Transverse colon (tissue), 4 donors: ENCODE data around the gene SHISAL1. TPM values are rescaled to one million over a fixed set of nuclear protein-coding genes. Genes with fewer than 3 reads are reported as not detected.

Experiments
- DNase-seq: peaks from one replicate; pipeline ENCODE4 v3.0.0-alpha.2; 2019
- H3K27ac ChIP-seq, 4 donors: fragments of 200-600 bp; sonication (generic); 2 replicates each; pipeline ENCODE4 v1.5.1; 2016 to 2018; ENCODE audit warnings: inconsistent platforms in 4 of 4
- H3K27me3 ChIP-seq: fragments of 200-600 bp; sonication (generic); 2 replicates; pipeline ENCODE4 v1.5.1; 2017; ENCODE audit warnings: inconsistent platforms
- H3K36me3 ChIP-seq, 4 donors: fragments of 200-600 bp; sonication (generic); 2 replicates each; pipeline ENCODE4 v1.5.1; 2017 to 2019; ENCODE audit warnings: inconsistent platforms in 4 of 4
- H3K4me1 ChIP-seq, 4 donors: fragments of 200-600 bp; sonication (generic); 2 replicates each; pipeline ENCODE4 v1.5.1; 2017 to 2020; ENCODE audit warnings: inconsistent platforms in 4 of 4
- H3K4me3 ChIP-seq, 4 donors: fragments of 200-600 bp; sonication (generic); 1 replicate in 1 of 4; 2 replicates in 3 of 4; pipeline versions ENCODE4 v1.5.1 to v1.6.1; 2017 to 2019; ENCODE audit warnings: inconsistent platforms in 4 of 4
- H3K9me3 ChIP-seq, 2 donors: fragments of 200-600 bp; sonication (generic); 2 replicates each; pipeline ENCODE4 v1.5.1; 2017 to 2019; ENCODE audit warnings: inconsistent platforms in 2 of 2
- EP300 ChIP-seq: sonication (generic); formaldehyde crosslinking; IDR thresholded peaks from one replicate; pipeline ENCODE4 v1.6.1; 2017; ENCODE audit warnings: antibody characterized with exemption, low read depth
- POLR2A ChIP-seq: fragments of 450-650 bp; IDR thresholded peaks from one replicate; pipeline ENCODE4 v1.6.1; 2016; ENCODE audit warnings: antibody characterized with exemption, mild to moderate bottlenecking, moderate library complexity
- POLR2AphosphoS5 ChIP-seq, 3 donors: sonication (generic); formaldehyde crosslinking; IDR thresholded peaks; one replicate each; pipeline ENCODE4 v1.6.1; 2016; ENCODE audit warnings: antibody characterized with exemption in 3 of 3
- WGBS, 2 donors: methylation state at CpG; one replicate each; pipeline ENCODE4 v1.1.5; 2018; ENCODE audit warnings: low coverage in 1 of 2; 5-methylcytosine and 5-hydroxymethylcytosine counted together
- in situ Hi-C, 4 donors: fragments of 200-750 bp; cut with MboI; loops; one replicate each; pipeline versions ENCODE4 v1.15.0 to v1.15.1; 2017; ENCODE audit warnings: low sequenced_read_pairs in 3 of 4, low pct_ligation_motif_present in 1 of 4, low pct_unique_long_range_greater_than_20kb in 1 of 4
- intact Hi-C: fragments of 100-400 bp; cut with DNase I; formaldehyde crosslinking; loops from one replicate; pipeline ENCODE4 v1.15.1; 2023; ENCODE audit warnings: low total_unique reads
- total RNA-seq, 4 donors: library from RNA; depleted of rRNA; stranded (reverse); fragments of >200 nt; gene quantifications; one replicate each; pipeline ENCODE4 v1.1.0, GENCODE V29; 2016
- TF ChIP-seq, protein P1 (sequence below), 5 experiments: fragments of 200-600 bp in 3 of 5; fragments of 450-650 bp in 2 of 5; sonication (generic) in 3 of 5; IDR thresholded peaks; 1 replicate in 2 of 5; 2 replicates in 3 of 5; pipeline ENCODE4 v1.5.1; 2016 to 2017; ENCODE audit warnings: antibody characterized with exemption in 5 of 5, inconsistent platforms in 3 of 5, mild to moderate bottlenecking in 2 of 5, moderate library complexity in 1 of 5

The SHISAL1 gene
- total RNA-seq, 4 donors from 2014 or later: 1.9 to 4.6 (median 3.2) TPM

DNA sequence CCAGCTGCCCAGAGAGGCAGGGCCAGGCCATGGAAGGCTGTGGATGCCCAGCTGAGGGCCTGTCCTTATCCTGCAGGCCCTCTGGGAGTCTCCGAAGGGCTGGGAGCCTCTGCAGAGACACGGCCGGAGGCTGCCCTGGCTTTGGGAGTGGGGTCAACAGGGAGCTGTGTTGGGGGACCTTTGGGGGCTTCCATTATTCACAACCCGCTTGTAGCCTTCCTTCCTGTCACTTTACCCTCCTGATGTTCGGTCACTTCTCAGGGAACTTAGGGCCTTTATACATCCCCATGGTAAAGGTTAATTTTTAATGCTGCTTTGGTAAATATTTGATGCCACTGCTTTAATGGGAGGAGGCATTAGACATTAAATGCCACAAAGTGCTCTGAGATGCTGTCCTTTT is 44.9 kb downstream of the SHISAL1 start:
- no peak overlapping the region for H3K4me3 ChIP-seq
- H3K36me3 ChIP-seq: no peaks in the 10 kb centered on the region
- 72% methylated on average over 5 of the region's 5 CpGs; no CpG with 5 or more reads in 1 of the 2 donors for WGBS, 2 donors
- H3K9me3 ChIP-seq: no peaks in the 10 kb centered on the region
- intact Hi-C loops (no loop called here), in situ Hi-C loops (no loop called here)
- TF ChIP-seq POLR2AphosphoS5 (IDR thresholded peaks at IDR 0.05) (no peak), EP300 (no peak), POLR2A (no peak)
- TF ChIP-seq, protein P1, sequence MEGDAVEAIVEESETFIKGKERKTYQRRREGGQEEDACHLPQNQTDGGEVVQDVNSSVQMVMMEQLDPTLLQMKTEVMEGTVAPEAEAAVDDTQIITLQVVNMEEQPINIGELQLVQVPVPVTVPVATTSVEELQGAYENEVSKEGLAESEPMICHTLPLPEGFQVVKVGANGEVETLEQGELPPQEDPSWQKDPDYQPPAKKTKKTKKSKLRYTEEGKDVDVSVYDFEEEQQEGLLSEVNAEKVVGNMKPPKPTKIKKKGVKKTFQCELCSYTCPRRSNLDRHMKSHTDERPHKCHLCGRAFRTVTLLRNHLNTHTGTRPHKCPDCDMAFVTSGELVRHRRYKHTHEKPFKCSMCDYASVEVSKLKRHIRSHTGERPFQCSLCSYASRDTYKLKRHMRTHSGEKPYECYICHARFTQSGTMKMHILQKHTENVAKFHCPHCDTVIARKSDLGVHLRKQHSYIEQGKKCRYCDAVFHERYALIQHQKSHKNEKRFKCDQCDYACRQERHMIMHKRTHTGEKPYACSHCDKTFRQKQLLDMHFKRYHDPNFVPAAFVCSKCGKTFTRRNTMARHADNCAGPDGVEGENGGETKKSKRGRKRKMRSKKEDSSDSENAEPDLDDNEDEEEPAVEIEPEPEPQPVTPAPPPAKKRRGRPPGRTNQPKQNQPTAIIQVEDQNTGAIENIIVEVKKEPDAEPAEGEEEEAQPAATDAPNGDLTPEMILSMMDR (IDR thresholded peaks at IDR 0.05): no peak
- DNase-seq: no peak
- H3K27ac ChIP-seq: no peak overlapping the region
- H3K27me3 ChIP-seq: no peaks in the 10 kb centered on the region
- H3K4me1 ChIP-seq: no peaks in the 10 kb centered on the region

DNA sequence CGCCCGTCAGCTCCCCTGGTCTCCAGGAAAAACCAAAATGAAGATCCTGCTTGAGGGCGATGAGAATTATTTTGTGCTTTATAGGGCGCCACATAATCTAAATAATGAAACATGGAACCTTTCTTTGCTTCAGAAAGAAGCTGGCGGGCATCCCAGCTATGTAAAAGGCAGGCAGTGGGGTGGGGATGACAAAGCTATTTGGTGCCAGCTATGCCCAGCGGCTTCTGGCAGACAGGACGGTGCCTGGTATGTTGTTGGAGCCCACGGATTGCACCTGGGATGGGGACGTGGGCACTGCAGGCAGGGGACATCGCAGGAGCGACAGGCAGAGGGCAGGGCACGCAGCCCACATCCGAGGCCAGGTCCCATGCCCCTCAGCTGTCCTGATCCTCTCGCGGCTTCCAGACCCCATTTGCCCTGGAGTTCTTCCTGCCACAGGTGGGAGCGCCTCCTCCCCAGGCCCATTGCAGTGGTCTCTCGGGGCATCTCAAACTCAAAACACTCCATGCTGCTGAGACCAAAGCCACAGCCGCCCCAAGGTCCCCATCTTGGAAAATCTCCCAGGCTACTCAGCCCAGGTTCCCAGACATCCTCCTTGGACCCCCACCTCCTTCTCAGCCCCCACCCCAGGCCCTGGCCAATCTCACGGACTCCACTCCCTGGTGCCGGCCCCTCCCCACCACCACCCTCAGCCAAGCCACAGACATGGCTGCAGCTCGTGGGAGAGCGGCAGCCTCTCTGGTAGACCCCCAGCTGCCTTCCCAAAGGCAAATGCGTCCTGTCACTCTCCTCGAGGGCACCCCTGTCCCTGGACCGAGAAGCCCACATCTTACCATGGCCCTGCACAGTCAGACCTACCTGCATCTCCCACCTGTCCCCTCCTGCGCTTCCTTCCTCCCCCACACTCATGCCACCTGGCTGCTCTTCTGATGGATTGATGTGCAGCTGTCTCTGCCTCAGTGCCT is 45.7 kb downstream of the SHISAL1 start:
- no peak for DNase-seq
- H3K4me3 ChIP-seq: no peak overlapping the region
- no peaks in the 10 kb centered on the region for H3K4me1 ChIP-seq
- WGBS, 2 donors: 68 to 74% methylated on average over 3 to 25 of the region's 26 CpGs
- no peaks in the 10 kb centered on the region for H3K27me3 ChIP-seq
- in situ Hi-C loops (no loop called here), intact Hi-C loops (no loop called here)
- H3K36me3 ChIP-seq: no peaks in the 10 kb centered on the region
- no peak overlapping the region for H3K27ac ChIP-seq
- no peaks in the 10 kb centered on the region for H3K9me3 ChIP-seq
- TF ChIP-seq, protein P1 (IDR thresholded peaks at IDR 0.05): no peak
- no peak for TF ChIP-seq EP300
- no peak for TF ChIP-seq POLR2A
- TF ChIP-seq POLR2AphosphoS5 (IDR thresholded peaks at IDR 0.05): no peak

DNA sequence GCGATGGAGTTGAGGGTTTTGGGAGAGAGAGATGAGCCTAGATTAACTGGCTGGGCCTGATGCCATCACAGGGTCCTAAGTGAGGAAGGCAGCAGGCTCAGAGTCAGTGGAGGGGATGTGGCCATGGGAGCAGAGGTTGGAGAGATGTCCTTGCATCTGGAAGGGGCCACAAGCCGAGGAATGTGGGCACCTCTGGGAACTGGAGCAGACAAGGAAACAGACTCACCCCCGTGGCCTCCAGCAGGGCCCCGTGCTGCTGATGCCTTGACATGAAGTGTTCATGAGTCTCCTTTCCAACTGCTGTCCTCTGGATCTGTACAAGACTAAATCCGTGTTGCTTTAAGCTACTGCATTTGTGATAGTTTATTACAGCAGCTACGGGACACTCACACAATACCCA is 49.2 kb downstream of the SHISAL1 start:
- WGBS, 2 donors: 89% methylated on average over 6 of the region's 6 CpGs; no CpG with 5 or more reads in 1 of the 2 donors
- Histone ChIP-seq H3K36me3 (no peaks in the 10 kb centered on the region), H3K4me1 (no peaks in the 10 kb centered on the region), H3K9me3 (no peaks in the 10 kb centered on the region), H3K4me3 (no peak overlapping the region), H3K27me3 (no peaks in the 10 kb centered on the region), H3K27ac (no peak overlapping the region)
- intact Hi-C loops (no loop called here), in situ Hi-C loops (no loop called here)
- no peak for DNase-seq
- TF ChIP-seq, protein P1 (IDR thresholded peaks at IDR 0.05): no peak
- no peak for TF ChIP-seq POLR2A
- TF ChIP-seq POLR2AphosphoS5 (IDR thresholded peaks at IDR 0.05): no peak
- no peak for TF ChIP-seq EP300

DNA sequence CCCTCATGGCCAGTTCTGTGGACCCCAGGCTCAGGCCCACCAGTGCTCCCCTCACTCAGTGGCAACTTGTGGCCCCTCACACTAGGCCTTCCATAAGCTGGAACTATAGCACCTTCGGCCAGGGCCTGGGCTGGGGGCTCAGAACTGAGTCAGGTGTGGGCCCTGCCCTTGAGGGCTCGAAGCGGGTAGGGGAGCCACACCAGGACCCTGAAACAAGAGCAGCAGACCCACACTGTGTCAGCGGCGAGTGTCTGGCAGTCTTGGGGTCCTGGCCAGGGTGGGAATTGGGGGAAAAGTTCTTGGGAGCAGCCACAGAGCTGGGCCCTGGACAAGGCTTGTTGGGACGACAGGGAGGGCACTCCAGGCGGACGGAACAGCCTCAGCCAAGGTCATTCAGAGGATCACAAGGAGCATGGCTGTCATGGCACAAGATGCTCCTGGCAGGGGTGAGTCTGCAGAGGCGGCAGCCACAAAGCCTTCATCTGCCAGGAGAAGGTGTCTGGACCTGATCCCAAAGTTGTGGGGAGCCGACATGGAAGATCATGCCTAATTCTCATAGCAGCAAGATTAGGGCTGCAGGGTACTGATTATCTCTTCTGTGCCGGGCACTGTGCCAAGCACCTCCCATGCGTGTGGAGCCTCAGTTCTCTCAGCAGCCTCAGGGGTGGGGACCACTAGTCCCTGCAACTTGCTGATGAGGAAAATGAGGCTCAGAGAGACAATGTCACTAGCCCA is 50.7 kb downstream of the SHISAL1 start:
- 64% methylated on average over 12 of the region's 12 CpGs; no CpG with 5 or more reads in 1 of the 2 donors for WGBS, 2 donors
- Histone ChIP-seq H3K36me3 (no peaks in the 10 kb centered on the region), H3K4me1 (no peaks in the 10 kb centered on the region), H3K27ac (no peak overlapping the region), H3K9me3 (no peaks in the 10 kb centered on the region), H3K4me3 (no peak overlapping the region), H3K27me3 (no peaks in the 10 kb centered on the region)
- DNase-seq: no peak
- in situ Hi-C loops: no loop called here
- TF ChIP-seq EP300 (no peak), POLR2AphosphoS5 (IDR thresholded peaks at IDR 0.05) (no peak)
- intact Hi-C loops: no loop called here
